Ovary (tissue), 9 donors: ENCODE data around the gene MPHOSPH9. TPM values are rescaled to one million over a fixed set of nuclear protein-coding genes. Genes with fewer than 3 reads are reported as not detected.
A peak's percentile ranks its signal among the peaks of the same experiment; 100 is the strongest.

ENCODE experiments used
- DNase-seq, 5 donors: peaks; one replicate each; pipeline ENCODE4 v3.0.0-alpha.2; 2019 to 2020
- H3K27ac ChIP-seq, 2 donors: fragments of 200-600 bp; one replicate each; pipeline versions ENCODE4 v1.5.1 to v1.8.0; 2019 to 2022
- H3K27me3 ChIP-seq: fragments of 200-600 bp; one replicate; pipeline ENCODE4 v1.8.0; 2022
- H3K36me3 ChIP-seq: fragments of 200-600 bp; sonication (generic); one replicate; pipeline ENCODE4 v1.5.1; 2019
- H3K4me1 ChIP-seq: one replicate; pipeline ENCODE4 v1.8.1; 2013; ENCODE audit warnings: mild to moderate bottlenecking, moderate library complexity; ENCODE audit not compliant: insufficient read depth
- H3K4me3 ChIP-seq: fragments of 200-600 bp; sonication (generic); one replicate; pipeline ENCODE4 v1.5.1; 2017
- H3K9me3 ChIP-seq, 2 donors: fragments of 200-600 bp in 1 of 2; sonication (generic) in 1 of 2; one replicate each; pipeline versions ENCODE4 v1.5.1 to v1.8.1; 2013 to 2019; ENCODE audit warnings: mild to moderate bottlenecking in 1 of 2, moderate library complexity in 1 of 2
- CTCF ChIP-seq, 3 donors: fragments of 450-650 bp in 2 of 3; fragments of 200-600 bp in 1 of 3; IDR thresholded peaks; one replicate each; pipeline versions ENCODE4 v1.5.1 to v1.8.0; 2016 to 2022; ENCODE audit warnings: antibody characterized with exemption in 3 of 3, mild to moderate bottlenecking in 1 of 3
- EP300 ChIP-seq: sonication (generic); formaldehyde crosslinking; IDR thresholded peaks from one replicate; pipeline ENCODE4 v1.6.1; 2017; ENCODE audit warnings: antibody characterized with exemption
- POLR2A ChIP-seq: fragments of 450-650 bp; IDR thresholded peaks from one replicate; pipeline ENCODE4 v1.6.1; 2017; ENCODE audit warnings: antibody characterized with exemption, mild to moderate bottlenecking, moderate library complexity
- WGBS, 3 donors: extraction: QIAGEN DNeasy Blood & Tissue Kit in 1 of 3; methylation state at CpG; one replicate each; pipeline versions ENCODE4 v1.1.5 to v1.1.7; 2013 to 2017; 5-methylcytosine and 5-hydroxymethylcytosine counted together
- intact Hi-C, 4 donors: fragments of 100-400 bp; cut with DNase I; formaldehyde crosslinking; loops; one replicate each; pipeline versions ENCODE4 v1.11.0 to v1.15.1; 2022 to 2023
- polyA plus RNA-seq, 2 donors: library from polyadenylated mRNA; stranded (reverse); fragments of 200-250 nt in 1 of 2; fragments of 350-450 nt in 1 of 2; fragmentation: Illumina TruSeq in 1 of 2; extraction: RNeasy Lipid Tissue Mini Kit (QIAGEN cat#74804) in 1 of 2; gene quantifications; one replicate each; pipeline ENCODE4 v1.2.3, GENCODE V29; 2013 to 2014
- total RNA-seq, 7 donors: library from RNA; depleted of rRNA in 2 of 7; stranded (reverse); fragments of >200 nt in 2 of 7; fragmentation: NEBNext Ultra II Directional in 3 of 7; extraction: Animal tissue kit (Norgen Biotek cat#: 25700) in 3 of 7; gene quantifications; one replicate each; pipeline versions ENCODE4 v1.1.0 to v1.2.4, GENCODE V29; 2016 to 2023
- donor health status: DM: no; HTN: no; CAD: no; lungs with moderate emphysema.
- donor health status: DM: no; HTN: no; CAD: no.
- donor health status: Bipolar disorder and iron deficiency.
- donor health status: DM: yes; HTN: yes; CAD: no.
- donor health status: DM: no; HTN: no; CAD: no.
- donor health status: DM: yes; HTN: yes; CAD: no.

The MPHOSPH9 gene
- total and polyA plus RNA-seq, 9 donors: 4.2 to 28.4 (median 19.4) TPM

- H3K36me3 ChIP-seq: no peaks in the 10 kb centered on the region
- 78 to 93% (median 88%) methylated on average over 3 of the region's 3 CpGs for WGBS, 3 donors
- H3K27me3 ChIP-seq: no peaks in the 10 kb centered on the region
- H3K9me3 ChIP-seq: no peaks in the 10 kb centered on the region
- H3K27ac ChIP-seq: no peak overlapping the region
- H3K4me3 ChIP-seq: no peak overlapping the region
- intact Hi-C loops: no loop called here
- no peaks in the 10 kb centered on the region for H3K4me1 ChIP-seq
- peak in 1 of 5 donors; percentile 2 for DNase-seq
- no peak for TF ChIP-seq POLR2A
Measured at GRCh38 chr12:123132951-123133619, 99.9 kb downstream of the MPHOSPH9 start.

GRCh38 chr12:123131879-123132402 lies 101.0 kb downstream of the MPHOSPH9 start:
- WGBS, 3 donors: 80 to 86% (median 85%) methylated on average over 12 of the region's 12 CpGs
- Histone ChIP-seq H3K4me1 (peaks cover 3% of the 10 kb centered on the region), H3K36me3 (no peaks in the 10 kb centered on the region), H3K27me3 (no peaks in the 10 kb centered on the region), H3K9me3 (no peaks in the 10 kb centered on the region), H3K27ac (no peak overlapping the region), H3K4me3 (no peak overlapping the region)
- TF ChIP-seq POLR2A (no peak), EP300 (no peak), CTCF (IDR thresholded peaks at IDR 0.05) (no peak)
- intact Hi-C loops: no loop called here
- DNase-seq: no peak

- Histone ChIP-seq H3K36me3 (no peaks in the 10 kb centered on the region), H3K27me3 (no peaks in the 10 kb centered on the region), H3K9me3 (no peaks in the 10 kb centered on the region), H3K4me3 (no peak overlapping the region), H3K4me1 (peaks cover 8% of the 10 kb centered on the region), H3K27ac (no peak overlapping the region)
- DNase-seq: no peak
- 82 to 94% (median 86%) methylated on average over 4 of the region's 4 CpGs for WGBS, 3 donors
- TF ChIP-seq POLR2A (no peak), EP300 (no peak), CTCF (IDR thresholded peaks at IDR 0.05) (no peak)
- intact Hi-C loops: no loop called here
Measured at GRCh38 chr12:123131291-123131832, 101.6 kb downstream of the MPHOSPH9 start.

GRCh38 chr12:123129621-123130020 lies 103.3 kb downstream of the MPHOSPH9 start:
- Histone ChIP-seq H3K4me3 (no peak overlapping the region), H3K9me3 (no peaks in the 10 kb centered on the region), H3K4me1 (peaks cover 9% of the 10 kb centered on the region), H3K27me3 (no peaks in the 10 kb centered on the region), H3K36me3 (no peaks in the 10 kb centered on the region), H3K27ac (no peak overlapping the region)
- intact Hi-C loops: no loop called here
- no peak for TF ChIP-seq POLR2A
- TF ChIP-seq CTCF (IDR thresholded peaks at IDR 0.05): no peak
- 72 to 86% (median 78%) methylated on average over 4 of the region's 4 CpGs for WGBS, 3 donors
- DNase-seq: no peak

- Histone ChIP-seq H3K36me3 (no peaks in the 10 kb centered on the region), H3K4me3 (no peak overlapping the region), H3K4me1 (peaks cover 9% of the 10 kb centered on the region), H3K9me3 (no peaks in the 10 kb centered on the region), H3K27me3 (no peaks in the 10 kb centered on the region), H3K27ac (peak overlapping the region in 1 of 2 donors; percentile 32)
- TF ChIP-seq CTCF (IDR thresholded peaks at IDR 0.05): no peak
- no peak for TF ChIP-seq POLR2A
- no peak for TF ChIP-seq EP300
- 92 to 95% (median 93%) methylated on average over 6 of the region's 6 CpGs for WGBS, 3 donors
- no peak for DNase-seq
- intact Hi-C loops: no loop called here
Measured at GRCh38 chr12:123127182-123127495, 105.8 kb downstream of the MPHOSPH9 start.
